ENCODE data around the gene TASP1.

The TASP1 gene

GRCh38 chr20:13348311-13349234, 290.2 kb downstream of the TASP1 start:
- no peak for DNase-seq (ENCODE audit: low read depth in 2 of 2)

GRCh38 chr20:13344671-13345070, 294.1 kb downstream of the TASP1 start:
- DNase-seq (ENCODE audit: low read depth in 2 of 2) = no peak

- no peak for DNase-seq (ENCODE audit: low read depth in 2 of 2)
Observed at GRCh38 chr20:13342469-13343242, 296.1 kb downstream of the TASP1 start.

- no peak for DNase-seq (ENCODE audit: low read depth in 2 of 2)
Observed at GRCh38 chr20:13341737-13342393, 296.9 kb downstream of the TASP1 start.

- no peak for DNase-seq (ENCODE audit: low read depth in 2 of 2)
Observed at GRCh38 chr20:13340088-13340487, 298.6 kb downstream of the TASP1 start.

Measured in stimulated activated CD8-positive, alpha-beta memory T cell treated with anti-CD3 and anti-CD28 coated beads, Interleukin-15, amount 100 ng/mL, for 48 hours (primary cell).